GM19099 (cell line): ENCODE data around the gene CDH5.

Experiments
- POLR2A ChIP-seq: IDR thresholded peaks from 3 replicates; pipeline ENCODE4 v1.6.1; 2011; ENCODE audit warnings: low read depth; ENCODE audit not compliant: insufficient read length; ENCODE audit errors: extremely low read depth

The CDH5 gene

GRCh38 chr16:66408163-66409048 lies 41.9 kb downstream of the CDH5 start:
- TF ChIP-seq POLR2A, result no peak

- no peak for TF ChIP-seq POLR2A
These were observed 42.7 kb downstream of the CDH5 start for GRCh38 chr16:66409156-66409555.

- TF ChIP-seq POLR2A, result no peak
These were observed 45.7 kb downstream of the CDH5 start for GRCh38 chr16:66412182-66412581.

GRCh38 chr16:66414891-66415290 lies 48.4 kb downstream of the CDH5 start:
- TF ChIP-seq POLR2A, result no peak

GRCh38 chr16:66416136-66416535 lies 49.6 kb downstream of the CDH5 start:
- no peak for TF ChIP-seq POLR2A

- TF ChIP-seq POLR2A, result no peak
These were observed 50.6 kb downstream of the CDH5 start for GRCh38 chr16:66416939-66417700.

- TF ChIP-seq POLR2A, result no peak
These were observed 51.9 kb downstream of the CDH5 start for GRCh38 chr16:66418165-66418962.

GRCh38 chr16:66419527-66419926 lies 53.0 kb downstream of the CDH5 start:
- TF ChIP-seq POLR2A, result no peak

GRCh38 chr16:66420396-66420795 lies 53.9 kb downstream of the CDH5 start:
- TF ChIP-seq POLR2A, result no peak

- TF ChIP-seq POLR2A, result no peak
These were observed 55.4 kb downstream of the CDH5 start for GRCh38 chr16:66421891-66422290.

- no peak for TF ChIP-seq POLR2A
These were observed 55.9 kb downstream of the CDH5 start for GRCh38 chr16:66422366-66422765.

- no peak for TF ChIP-seq POLR2A
These were observed 56.7 kb downstream of the CDH5 start for GRCh38 chr16:66423177-66423576.

- no peak for TF ChIP-seq POLR2A
These were observed 59.2 kb downstream of the CDH5 start for GRCh38 chr16:66425651-66426050.

GRCh38 chr16:66426112-66427035 lies 59.9 kb downstream of the CDH5 start:
- TF ChIP-seq POLR2A, result no peak

- TF ChIP-seq POLR2A, result no peak
These were observed 60.8 kb downstream of the CDH5 start, which contains the start of gene BEAN1 for GRCh38 chr16:66427036-66427860. Gene BEAN1 (plus strand): TSS chr16:66427295. CDS start chr16:66437677, 10,382 bp downstream.
